DOHH2 (cell line): ENCODE measurements around the gene PALLD.

Source experiments
- CTCF ChIP-seq: fragments of 200-600 bp; sonication (generic); IDR thresholded peaks from one replicate; pipeline ENCODE4 v1.5.1; 2014; ENCODE audit warnings: antibody characterized with exemption, mild to moderate bottlenecking, low read depth, low read length; ENCODE audit not compliant: poor library complexity, severe bottlenecking
- EZH2phosphoT487 ChIP-seq: fragments of 200-600 bp; sonication (generic); IDR thresholded peaks from 2 replicates; pipeline ENCODE4 v1.6.1; 2017; ENCODE audit warnings: borderline replicate concordance, mild to moderate bottlenecking, antibody characterized with exemption, low read length, moderate library complexity, mixed read lengths

DNA sequence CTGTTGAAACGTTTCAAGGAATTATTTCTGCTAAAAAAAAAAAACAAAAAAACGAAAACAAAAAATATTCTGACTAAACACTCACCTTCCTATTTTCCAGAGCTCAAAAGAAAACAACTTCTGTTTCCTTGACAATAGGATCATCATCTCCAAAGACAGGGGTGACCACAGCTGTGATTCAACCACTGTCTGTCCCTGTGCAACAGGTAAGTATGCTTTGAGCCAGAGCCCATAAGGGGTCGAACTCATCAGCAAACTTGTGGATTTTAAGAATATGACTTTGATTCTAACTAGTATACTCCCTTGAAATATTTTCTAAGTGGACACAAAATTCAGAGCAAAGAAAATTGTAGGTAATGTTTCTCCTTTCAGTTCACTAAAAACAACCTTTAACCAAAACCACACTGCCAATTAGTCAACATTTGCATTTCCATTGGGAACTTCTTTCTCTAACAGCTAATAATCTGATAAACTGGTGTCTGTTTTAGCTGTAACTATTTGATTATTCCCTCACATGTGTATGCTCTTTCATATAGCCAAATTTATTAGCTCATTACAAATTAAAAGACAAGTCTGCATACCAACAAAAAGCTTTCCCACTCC lies 186.1 kb downstream of the PALLD start:
- no peak for TF ChIP-seq CTCF
- TF ChIP-seq EZH2phosphoT487: no peak
